ENCODE measurements around the gene STK17B.
A peak's percentile ranks its signal among the peaks of the same experiment; 100 is the strongest.
"Not testable (repeated sequence)": the region's sequence is repeated elsewhere in the genome, so short reads cannot be mapped to it uniquely, and the experiment has no call there.

STK17B gene

DNA sequence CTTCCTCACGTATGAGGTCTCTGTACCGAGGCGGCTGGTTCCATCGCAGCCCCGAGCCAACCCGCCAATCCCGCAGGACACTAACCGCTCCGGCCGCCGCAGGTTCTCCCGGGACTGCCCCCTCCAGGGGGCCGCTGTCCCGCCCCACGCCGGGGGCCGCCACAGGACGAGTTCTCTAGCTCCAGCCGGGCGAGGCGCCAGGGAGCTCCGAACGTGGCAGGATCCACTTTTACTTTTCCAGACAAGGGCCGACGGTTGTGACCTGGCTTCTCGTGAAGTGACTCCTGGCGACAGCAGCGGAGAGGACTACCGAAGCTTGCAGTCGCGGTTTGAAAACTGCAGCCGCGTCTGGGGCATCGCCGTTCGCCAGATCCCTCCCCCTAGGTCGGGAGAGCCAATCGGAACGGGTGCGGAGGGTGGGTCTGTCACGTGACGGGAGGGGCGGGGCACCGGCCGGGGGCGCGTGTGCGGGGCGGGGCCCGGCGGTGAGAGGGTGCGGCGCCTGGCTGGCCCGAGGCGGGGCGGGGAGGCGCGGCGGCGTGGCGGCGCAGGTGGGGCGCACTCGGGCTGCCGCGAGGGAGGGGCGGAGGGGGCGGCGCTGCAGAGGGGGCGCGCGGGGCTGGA, at the start of gene STK17B:
Gene STK17B (minus strand): TSS at position 331 of the 624 bp plus-strand sequence. CDS start 8,195 bp downstream, outside the sequence.
- peak; percentile 97 to 99 (median 98) for DNase-seq

DNA sequence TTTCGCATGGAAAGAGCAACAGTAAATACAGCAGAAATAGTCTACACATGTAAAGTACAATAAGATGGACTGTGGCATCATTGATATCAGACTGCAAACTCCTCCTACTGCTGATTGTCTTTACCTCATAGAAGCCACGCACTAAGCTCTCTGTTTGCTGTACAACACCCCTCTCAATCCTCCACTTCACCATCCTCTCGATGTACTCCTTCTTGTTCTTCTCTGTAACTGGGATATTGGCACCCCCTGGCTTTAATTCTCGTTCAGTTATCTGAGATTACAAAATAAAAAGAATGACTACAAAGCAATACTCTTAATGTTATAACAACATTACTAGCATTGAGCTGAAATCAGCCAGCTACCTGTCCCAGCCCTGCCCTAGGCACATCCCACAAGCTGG, 49.3 kb upstream of the STK17B start:
- DNase-seq = no peak

DNA sequence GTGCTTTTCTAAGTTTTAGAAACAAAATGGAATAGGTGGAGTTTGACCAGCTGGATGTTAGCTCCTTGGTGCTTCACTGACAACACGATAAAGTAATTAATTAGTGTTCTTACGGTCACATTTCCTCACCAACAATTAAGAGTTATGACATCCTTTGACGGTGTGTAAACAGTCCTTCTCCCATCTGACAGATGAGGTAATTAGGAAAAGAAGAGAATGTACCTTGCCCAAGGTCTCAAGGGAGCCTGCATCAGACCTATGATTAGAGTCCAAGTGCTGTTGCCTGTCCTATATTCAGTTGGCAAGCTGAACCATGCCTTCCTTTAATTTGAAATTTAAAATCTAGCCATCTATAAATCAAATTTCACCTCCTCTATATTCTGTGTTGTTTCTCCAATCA, 48.3 kb upstream of the STK17B start:
- DNase-seq = no peak

DNA sequence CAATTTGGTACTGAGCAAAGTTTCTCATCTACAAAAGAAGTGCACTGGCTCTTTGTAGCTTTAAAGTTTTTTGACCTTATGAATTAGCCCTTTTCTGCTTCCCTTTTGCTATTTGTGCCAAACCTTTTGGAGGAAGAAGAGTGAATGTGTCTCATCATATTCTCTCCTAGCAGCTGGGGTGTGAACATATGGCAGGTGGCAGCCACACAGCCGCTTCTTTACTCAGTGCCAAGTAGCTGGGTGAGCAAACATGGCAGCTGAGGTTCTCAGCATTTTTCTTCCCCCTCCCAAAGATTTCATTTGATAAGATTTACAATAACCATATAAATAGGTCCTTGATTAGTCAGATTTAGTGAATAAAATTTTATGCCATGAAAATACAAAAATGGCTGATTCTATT, 46.7 kb upstream of the STK17B start:
- no peak for DNase-seq

DNA sequence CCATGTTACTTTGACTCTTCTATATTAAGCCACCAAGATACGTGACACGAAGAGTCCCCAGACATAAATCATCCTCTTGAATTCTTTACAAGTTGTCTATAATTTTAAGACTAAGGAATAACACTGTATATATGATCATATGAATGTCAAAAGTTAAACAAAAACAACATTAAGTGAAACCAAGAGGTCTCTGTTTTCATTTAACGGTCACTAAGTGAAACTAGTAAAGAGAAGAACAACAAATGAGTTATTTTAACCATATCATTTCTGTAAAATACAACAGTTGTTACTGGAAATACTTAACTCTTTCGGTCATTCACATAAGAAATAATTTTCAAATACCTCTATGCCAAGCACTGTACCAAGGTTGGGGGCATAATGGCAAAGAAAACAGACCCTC, 45.7 kb upstream of the STK17B start:
- DNase-seq = no peak

DNA sequence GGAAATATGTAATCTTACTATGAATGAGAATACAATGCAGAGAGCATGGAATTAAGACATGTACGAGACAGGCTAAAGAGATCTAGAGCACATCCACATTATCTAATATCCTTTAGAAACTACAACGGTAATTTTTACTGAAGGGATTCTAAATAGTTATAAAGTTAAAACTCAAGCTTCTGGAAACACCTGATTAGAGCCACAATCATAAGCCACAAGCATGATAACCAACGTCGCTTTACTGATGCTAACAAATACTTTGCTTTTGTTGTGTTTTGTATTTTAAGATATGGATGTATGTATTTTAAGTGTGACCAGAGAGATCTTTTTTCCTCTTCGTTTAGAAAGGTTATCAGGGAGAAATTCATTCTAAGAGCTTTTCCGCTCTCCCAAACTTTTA, 44.0 kb upstream of the STK17B start:
- no peak for DNase-seq

DNA sequence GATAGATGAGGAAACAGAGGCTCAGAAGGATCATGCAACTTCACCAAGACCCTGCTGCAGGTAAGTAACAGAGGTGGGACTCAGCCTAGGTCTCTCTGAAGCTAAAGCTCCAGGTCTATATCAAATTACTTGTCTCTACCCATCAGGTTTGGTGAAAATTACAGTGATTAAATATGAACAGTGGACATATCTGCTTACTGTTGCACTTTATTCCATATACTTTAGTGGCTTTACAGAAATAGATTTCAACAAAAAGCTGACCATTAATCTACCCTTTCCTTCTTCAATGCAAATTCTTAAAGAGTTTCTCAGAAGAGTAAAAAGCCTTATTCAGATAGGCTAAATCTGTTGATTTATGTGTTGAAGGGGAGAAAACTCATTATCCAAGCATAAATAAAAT, 42.8 kb upstream of the STK17B start:
- DNase-seq = no peak

DNA sequence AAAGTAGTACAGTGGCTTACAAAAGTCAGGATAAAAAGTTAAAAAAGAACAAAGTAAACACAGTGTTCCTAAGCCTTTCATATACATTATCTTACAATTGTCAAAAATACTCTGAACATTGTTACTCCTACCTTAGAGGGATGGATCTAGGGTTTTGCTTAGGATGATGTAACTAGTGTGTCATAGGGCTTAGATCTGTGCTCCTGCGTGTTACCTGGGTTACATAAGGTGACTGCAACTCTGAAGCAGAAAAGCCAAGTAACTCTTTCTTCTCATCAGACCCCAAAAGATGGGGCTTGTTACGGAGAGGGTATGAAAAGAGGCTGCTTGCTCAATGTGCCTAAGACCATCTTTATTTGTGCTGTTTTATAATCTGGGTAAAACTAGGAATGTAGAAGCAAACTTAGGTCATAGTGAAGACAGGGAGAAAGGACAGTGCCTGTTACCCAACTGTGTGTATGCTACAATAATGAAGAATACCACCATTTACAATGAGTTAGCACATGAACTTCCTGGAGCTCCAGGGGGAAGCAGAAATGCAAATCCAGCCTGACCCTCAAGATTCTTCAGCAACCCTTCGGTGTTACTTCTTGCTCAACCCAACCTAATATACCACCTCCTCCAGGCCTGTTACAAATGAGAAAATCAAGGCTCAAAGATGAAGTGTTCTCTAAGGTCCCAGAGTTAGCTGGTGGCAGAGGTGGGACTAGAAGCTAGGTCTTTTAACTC, 42.0 kb upstream of the STK17B start:
- DNase-seq = peak; percentile 21 to 56 (median 44)

DNA sequence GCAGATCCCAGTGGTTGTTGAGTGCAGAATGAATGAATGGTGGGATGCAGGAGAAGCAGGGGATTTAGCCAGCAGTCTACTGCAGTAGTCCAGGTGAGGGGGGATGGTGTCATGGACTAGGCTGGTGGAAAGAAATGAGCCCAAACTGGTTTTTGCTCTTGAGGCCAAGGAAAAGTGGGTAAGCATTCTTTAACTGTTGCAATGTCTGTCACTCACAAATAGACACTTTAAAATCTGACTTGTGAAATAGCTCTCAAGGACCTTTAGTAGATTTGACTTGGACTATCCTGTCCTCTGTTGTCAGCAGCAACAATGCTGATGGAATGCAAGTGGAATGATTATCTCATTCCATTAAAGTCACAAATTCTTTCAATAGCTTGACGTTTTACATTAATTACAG, 37.5 kb upstream of the STK17B start:
- DNase-seq = no peak

DNA sequence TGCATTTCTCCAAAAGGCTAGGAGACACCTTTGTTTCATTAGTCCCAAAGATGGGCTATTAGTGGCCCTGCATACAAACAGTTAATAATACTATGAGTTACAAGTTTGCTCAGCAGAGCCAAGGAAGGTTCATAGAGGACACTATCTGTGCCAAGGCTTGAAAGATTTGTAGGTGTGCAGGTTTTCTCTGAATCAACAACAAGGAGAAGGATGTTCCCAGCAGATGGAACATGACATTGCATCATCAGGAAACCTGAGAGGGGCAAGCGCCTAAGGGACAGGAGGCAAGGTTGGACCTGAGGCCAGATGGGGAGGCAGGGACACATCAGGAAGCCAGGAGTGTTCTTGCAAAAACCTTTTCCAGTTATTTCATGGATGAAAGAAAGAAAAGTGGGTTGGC, 35.4 kb upstream of the STK17B start:
- DNase-seq = no peak

DNA sequence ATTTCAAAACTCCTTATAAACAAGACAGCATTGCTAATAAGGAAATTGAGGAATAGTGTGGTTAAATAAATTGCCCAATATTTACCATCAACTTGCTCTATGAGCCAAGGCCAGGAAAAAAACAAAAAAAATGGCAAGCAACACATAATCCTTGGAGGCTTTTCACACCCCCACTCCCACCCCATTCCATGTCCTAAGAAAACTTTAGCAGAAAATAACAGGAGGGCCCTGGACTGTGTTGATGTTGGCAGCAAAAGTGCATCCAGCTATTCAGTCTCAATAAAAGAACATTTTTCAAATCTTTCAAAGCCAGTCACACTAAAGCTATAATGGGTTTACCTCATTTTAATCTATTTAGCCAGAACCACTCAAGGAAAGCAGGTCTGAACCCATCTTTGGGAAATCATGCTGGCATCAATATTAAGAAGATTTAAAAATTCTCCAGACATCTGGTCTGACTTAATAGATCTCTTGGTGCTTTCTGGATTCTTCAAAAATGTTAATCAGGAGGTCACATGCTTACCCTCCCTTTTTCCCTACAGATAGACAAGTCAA, 34.6 kb upstream of the STK17B start:
- peak; percentile 43 to 72 (median 63) for DNase-seq

DNA sequence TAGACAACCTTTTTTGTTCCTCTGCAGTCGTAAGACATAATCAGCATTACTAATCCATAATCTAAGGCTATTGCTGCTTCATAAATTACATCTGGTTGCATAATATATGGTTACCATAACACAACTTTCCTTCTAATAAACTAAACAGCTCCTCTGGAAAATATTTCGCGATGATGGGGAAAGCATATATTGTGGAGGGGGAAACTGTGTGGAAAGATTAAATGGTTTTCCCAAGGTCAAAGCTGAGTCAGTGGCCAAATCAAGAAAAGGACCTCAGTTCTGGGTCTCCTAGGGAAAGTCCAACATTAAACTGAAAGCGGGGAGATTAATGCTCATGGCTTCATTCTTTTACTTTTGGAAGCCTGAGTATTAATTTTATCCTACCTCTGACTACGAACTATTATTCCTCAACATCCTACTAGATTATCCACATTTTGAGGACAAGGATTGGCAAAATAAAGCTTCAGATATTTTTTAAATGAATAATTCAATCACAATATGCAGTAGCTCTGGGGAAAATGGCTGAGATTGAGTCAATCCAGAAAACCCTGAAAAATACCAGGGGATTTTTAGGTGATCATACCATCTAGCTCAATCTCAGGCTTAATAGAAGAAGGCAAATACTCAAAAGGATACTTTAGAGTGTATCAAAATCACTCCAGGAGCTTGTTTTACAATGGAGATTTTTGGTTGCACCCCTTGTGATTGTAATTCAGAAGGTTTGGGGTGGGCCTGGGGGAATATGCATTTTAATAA, 33.8 kb upstream of the STK17B start:
- DNase-seq = peak; percentile 79 to 93 (median 89)

DNA sequence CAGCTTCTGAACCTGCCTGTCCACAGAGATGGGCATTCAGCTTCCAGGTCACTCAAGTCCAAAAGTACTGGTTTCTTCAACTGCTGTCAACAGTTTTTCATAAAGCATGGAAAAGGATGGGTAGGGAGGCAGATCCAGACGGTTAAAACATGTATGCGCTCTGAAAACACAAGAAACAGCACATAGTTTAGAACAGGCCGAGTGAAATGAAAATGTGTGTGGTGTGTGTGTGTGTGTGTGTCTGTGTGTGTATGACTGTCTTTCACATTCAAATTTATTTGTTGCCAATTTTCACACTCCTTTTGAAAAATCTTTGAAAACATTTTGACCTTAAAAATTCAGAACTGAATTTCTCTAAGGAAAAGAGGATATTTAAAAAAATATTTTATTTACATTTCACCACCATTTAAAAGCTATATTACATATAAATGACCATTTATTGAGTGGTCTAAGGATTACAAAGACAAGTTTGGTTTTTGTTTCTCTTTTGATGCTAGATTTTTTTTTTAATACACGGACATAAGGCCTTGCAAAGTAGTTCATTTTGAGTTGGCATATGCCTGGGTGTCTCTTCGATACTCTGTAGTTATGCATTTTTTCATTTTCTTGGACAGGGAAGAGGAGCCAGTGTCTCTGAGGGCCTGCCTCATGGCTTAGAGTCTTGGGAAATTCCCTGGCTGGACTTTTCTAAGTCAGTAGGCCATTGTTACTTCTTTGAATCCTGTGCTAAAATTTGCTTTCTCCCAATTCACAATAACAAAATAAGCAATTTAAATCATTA, 30.0 kb upstream of the STK17B start:
- DNase-seq = peak; percentile 42 to 50 (median 46)

DNA sequence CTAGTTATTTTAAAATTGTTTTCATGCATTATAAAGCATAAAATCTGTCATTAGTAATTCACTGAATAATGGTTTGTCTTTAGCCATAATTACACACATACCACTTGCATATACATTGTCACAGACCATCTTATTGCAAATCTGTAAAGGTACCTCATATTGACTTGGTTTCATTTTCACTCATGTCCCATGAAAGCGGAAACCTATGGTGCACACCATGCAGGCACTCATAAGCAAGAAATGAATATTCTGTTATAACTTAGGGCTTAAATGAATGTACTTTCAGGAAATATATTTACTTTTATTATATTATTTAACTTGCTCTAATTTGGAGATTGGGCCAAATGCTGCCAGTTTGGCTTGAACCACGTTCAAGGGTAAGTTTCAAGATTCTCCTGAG, 29.2 kb upstream of the STK17B start:
- DNase-seq = no peak

DNA sequence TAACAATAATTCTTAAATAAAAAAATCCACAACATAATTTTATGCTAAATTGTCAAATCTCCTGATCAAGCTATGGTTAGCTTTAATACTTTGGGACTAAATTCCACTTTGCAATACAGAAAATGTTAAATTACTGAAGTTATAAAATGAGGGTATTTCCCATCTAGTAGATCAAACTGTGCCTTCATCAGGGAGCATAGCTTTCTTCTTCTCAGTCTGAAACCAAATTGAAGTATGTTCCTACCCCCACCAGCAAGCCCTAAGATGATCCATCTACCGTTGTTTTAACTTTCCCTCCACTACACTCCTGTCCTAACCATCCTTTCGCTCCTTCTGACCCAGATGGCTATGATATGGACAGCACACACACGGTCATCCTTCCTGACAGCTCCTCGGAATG, 24.4 kb upstream of the STK17B start:
- DNase-seq = no peak

DNA sequence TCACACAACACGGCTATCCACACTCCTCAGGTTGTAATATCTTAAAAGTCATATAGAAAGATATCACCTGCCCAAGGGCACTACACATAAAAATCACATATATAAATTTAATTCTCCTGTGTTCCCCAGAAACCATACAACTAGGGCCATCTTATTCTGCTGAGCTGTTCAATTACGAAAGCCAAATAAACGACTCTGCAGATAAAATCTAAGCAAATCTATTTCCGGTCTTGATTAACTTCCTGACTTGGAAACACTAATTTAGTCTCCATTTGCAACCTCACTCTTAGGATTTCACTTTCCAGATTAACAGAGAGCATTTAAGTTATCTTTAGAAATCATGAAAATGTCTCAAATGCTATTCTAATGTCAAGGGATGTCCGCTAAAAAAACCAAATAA, 23.9 kb upstream of the STK17B start:
- DNase-seq = no peak

DNA sequence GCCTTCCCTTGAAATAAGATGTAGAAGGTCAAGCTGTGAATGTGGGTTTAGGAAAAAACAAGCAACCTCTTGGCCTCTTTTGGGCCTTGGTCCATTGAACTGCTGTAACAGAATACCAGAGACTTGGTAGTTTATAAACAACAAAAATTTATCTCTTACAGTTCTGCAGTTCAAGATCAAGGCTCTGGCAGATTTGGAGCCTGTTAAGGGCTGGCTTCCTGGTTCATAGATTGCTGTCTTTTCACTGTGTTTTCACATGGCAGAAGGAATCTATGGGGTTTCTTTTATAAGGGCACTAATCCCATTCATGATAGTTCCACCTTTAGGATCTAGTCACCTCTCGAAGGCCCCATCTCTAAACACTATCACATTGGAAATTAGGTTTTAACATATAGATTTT, 20.2 kb upstream of the STK17B start:
- no peak for DNase-seq

DNA sequence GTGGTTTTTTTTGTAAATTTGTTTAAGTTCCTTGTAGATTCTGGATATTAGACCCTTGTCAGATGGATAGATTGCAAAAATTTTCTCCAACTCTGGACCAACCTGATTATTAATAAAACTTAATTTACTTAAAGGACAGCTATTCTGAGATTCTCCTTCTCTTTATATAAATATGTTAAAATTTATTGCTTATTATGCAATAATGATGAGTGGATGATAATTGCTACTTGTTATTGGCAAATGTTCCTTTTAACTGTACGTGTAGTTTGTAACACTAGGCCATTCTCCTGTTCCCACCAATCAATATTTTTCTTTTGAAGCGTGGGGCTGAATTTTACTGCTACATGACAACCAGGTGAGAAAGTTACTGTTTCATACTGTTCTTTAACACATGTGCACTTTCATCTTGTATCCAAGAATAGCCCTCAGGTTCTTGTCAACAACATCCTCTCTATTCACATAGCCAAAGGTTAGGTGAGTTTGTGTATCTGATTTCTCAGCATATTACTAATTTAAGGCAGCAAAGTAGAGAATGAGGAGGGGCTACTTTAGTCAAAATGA, 16.6 kb upstream of the STK17B start:
- DNase-seq = no peak

DNA sequence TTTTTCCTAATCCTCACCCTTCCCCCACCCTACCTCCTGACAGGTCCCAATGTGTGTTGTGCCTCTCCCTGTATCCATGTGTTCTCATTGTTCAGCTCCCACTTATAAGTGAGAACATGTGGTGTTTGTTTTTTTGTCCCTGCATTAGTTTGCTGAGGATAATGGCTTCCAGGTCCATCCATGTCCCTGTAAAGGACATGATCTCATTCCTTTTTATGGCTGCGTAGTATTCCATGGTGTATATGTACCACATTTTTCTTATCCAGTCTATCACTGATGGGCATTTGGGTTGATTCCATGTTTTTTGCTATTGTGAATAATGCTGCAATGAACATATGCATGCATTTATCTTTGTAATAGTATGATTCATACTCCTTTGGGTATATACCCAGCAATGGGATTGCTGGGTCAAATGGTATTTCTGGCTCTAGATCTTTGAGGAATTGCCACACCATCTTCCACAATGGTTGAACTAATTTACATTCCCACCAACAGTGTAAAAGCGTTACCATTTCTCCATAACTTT, 15.9 kb upstream of the STK17B start:
- not testable (repeated sequence) for DNase-seq

DNA sequence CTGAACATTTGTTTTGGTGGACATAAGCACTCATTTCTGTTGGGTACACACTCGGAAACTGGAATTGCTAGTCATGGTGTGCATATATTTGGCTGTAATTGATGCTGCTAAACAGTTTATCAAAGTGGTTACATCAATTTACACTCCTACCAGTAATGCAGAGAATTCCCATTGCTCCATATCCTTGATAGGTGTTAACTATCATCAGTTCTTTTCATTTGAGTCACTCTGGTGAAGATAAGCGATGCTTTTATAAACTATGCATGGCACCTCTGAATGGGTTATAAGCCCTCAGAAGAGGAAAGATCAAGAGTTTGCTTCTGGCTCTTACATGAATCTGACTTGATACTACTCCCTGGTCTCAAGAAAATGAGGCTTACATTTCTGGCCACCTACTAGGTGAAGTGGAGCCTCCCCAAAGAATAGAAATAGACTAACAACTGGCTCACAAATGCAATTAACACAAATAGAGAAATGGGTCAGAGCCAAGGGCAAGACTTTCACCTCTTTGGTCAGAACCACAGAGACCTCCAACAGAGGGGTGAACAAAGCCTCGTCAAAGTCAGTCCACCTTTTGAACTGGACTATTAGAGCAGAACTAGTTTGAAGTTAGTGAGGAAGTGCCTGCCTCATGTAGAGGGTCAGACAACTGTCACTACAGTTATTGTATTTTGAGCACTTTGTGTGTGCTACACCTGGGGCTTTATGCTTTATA, 15.0 kb upstream of the STK17B start:
- DNase-seq = no peak

DNA sequence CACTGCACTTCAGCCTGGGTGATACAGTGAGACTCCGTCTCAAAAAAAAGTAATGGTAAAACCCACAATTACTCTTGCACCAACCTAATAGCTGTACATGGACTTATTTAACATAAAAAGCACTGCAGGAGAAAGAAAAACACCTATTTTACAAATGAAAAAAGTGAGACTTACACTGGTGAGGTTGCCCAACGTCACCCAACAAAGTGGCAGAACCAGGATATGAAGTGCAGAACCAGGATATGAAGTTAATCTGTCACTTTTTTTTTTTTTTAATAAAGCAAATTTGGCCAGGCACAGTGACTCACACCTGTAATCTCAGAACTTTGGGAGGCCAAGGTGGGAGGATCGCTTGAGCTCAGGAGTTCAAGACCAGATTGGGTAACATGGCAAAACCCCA, 13.5 kb upstream of the STK17B start:
- DNase-seq = no peak
